NCI-H460 (cell line): ENCODE measurements around the gene CIAO2A. TPM values are rescaled to one million over a fixed set of nuclear protein-coding genes. Genes with fewer than 3 reads are reported as not detected.
"Not testable (repeated sequence)": the region's sequence is repeated elsewhere in the genome, so short reads cannot be mapped to it uniquely, and the experiment has no call there.

Experiments used
- DNase-seq: peaks from one replicate; pipeline ENCODE4 v3.0.0-alpha.2; 2016; ENCODE audit warnings: low read depth; ENCODE audit errors: extremely low read depth
- polyA plus RNA-seq: library from polyadenylated mRNA; depleted of rRNA; stranded (reverse); fragments of >200 nt; gene quantifications from 2 replicates; pipeline ENCODE4 v1.2.3, GENCODE V29; 2014; cell fraction: nucleus; rRNA removed
- total RNA-seq: library from RNA; depleted of rRNA; stranded (reverse); fragments of >200 nt; shearing (Covaris generic); gene quantifications from 2 replicates; pipeline ENCODE4 v1.2.3, GENCODE V29; 2014; rRNA removed

The CIAO2A gene
- total RNA-seq: 126 and 150 TPM in 2 replicates
- 253 and 281 TPM in 2 replicates for polyA plus RNA-seq

- peak; percentile 98 for DNase-seq
Observed at GRCh38 chr15:64093627-64094417, at the start of gene CIAO2A. TSS of gene CIAO2A (minus strand) at chr15:64093838. CDS start at chr15:64093768, 70 bp downstream.

GRCh38 chr15:64143276-64143675 lies 49.6 kb upstream of the CIAO2A start:
- DNase-seq: no peak

- DNase-seq: no peak
Observed at GRCh38 chr15:64141798-64142512, 48.3 kb upstream of the CIAO2A start.

- no peak for DNase-seq
Observed at GRCh38 chr15:64138331-64138941, 44.8 kb upstream of the CIAO2A start.

GRCh38 chr15:64137226-64137833 lies 43.7 kb upstream of the CIAO2A start:
- DNase-seq: no peak

- no peak for DNase-seq
Observed at GRCh38 chr15:64136347-64136746, 42.7 kb upstream of the CIAO2A start.

GRCh38 chr15:64134345-64134829 lies 40.7 kb upstream of the CIAO2A start:
- no peak for DNase-seq

GRCh38 chr15:64133623-64134344 lies 40.1 kb upstream of the CIAO2A start:
- no peak for DNase-seq

- DNase-seq: no peak
Observed at GRCh38 chr15:64132217-64132616, 38.6 kb upstream of the CIAO2A start.

GRCh38 chr15:64131547-64131946 lies 37.9 kb upstream of the CIAO2A start:
- DNase-seq: no peak

- DNase-seq: no peak
Observed at GRCh38 chr15:64130159-64130558, 36.5 kb upstream of the CIAO2A start.

GRCh38 chr15:64127521-64128270 lies 34.1 kb upstream of the CIAO2A start:
- DNase-seq: no peak

GRCh38 chr15:64125978-64126377 lies 32.3 kb upstream of the CIAO2A start:
- no peak for DNase-seq

- DNase-seq: no peak
Observed at GRCh38 chr15:64122936-64123351, 29.3 kb upstream of the CIAO2A start.

GRCh38 chr15:64122444-64122843 lies 28.8 kb upstream of the CIAO2A start:
- DNase-seq: no peak

GRCh38 chr15:64121614-64122013 lies 28.0 kb upstream of the CIAO2A start:
- no peak for DNase-seq

GRCh38 chr15:64120322-64120721 lies 26.7 kb upstream of the CIAO2A start:
- DNase-seq: not testable (repeated sequence)

- DNase-seq: no peak
Observed at GRCh38 chr15:64117759-64118487, 24.3 kb upstream of the CIAO2A start.

- DNase-seq: no peak
Observed at GRCh38 chr15:64112904-64113303, 19.3 kb upstream of the CIAO2A start.
